ENCODE results near the gene GFOD1.

Gene GFOD1

GRCh38 chr6:13365320-13365719, 122.1 kb downstream of the GFOD1 start:
- no peak for TF ChIP-seq CTCF (IDR thresholded peaks at IDR 0.05)
- Histone ChIP-seq H3K9ac (no peak overlapping the region), H3K4me1 (no peaks in the 10 kb centered on the region), H3K4me2 (ENCODE audit: low read length) (no peak overlapping the region), H3K27ac (no peak overlapping the region), H3K4me3 (ENCODE audit: low read depth, low read length) (no peak overlapping the region), H3K27me3 (ENCODE audit: control insufficient read depth, insufficient read depth, low read length) (no peaks in the 10 kb centered on the region), H3K36me3 (ENCODE audit: control insufficient read depth, insufficient read depth, low read length) (no peaks in the 10 kb centered on the region), H3K9me3 (ENCODE audit: control insufficient read depth, low read length) (no peaks in the 10 kb centered on the region), H3K79me2 (no peaks in the 10 kb centered on the region), H2AFZ (no peak overlapping the region)

GRCh38 chr6:13364842-13365241, 122.6 kb downstream of the GFOD1 start:
- no peak for TF ChIP-seq CTCF (IDR thresholded peaks at IDR 0.05)
- Histone ChIP-seq H3K27me3 (ENCODE audit: control insufficient read depth, insufficient read depth, low read length) (no peaks in the 10 kb centered on the region), H3K27ac (no peak overlapping the region), H3K9me3 (ENCODE audit: control insufficient read depth, low read length) (no peaks in the 10 kb centered on the region), H3K4me1 (no peaks in the 10 kb centered on the region), H2AFZ (no peak overlapping the region), H3K79me2 (no peaks in the 10 kb centered on the region), H3K4me3 (ENCODE audit: low read depth, low read length) (no peak overlapping the region), H3K36me3 (ENCODE audit: control insufficient read depth, insufficient read depth, low read length) (no peaks in the 10 kb centered on the region), H3K9ac (no peak overlapping the region), H3K4me2 (ENCODE audit: low read length) (no peak overlapping the region)

- H3K4me3 ChIP-seq (ENCODE audit: low read depth, low read length), result no peak overlapping the region
- no peak overlapping the region for H3K4me2 ChIP-seq (ENCODE audit: low read length)
- TF ChIP-seq CTCF (IDR thresholded peaks at IDR 0.05), result no peak
- no peaks in the 10 kb centered on the region for H3K27me3 ChIP-seq (ENCODE audit: control insufficient read depth, insufficient read depth, low read length)
- H3K36me3 ChIP-seq (ENCODE audit: control insufficient read depth, insufficient read depth, low read length), result no peaks in the 10 kb centered on the region
- no peak overlapping the region for H3K9ac ChIP-seq
- H3K4me1 ChIP-seq, result no peaks in the 10 kb centered on the region
- H3K79me2 ChIP-seq, result no peaks in the 10 kb centered on the region
- no peaks in the 10 kb centered on the region for H3K9me3 ChIP-seq (ENCODE audit: control insufficient read depth, low read length)
- no peak overlapping the region for H3K27ac ChIP-seq
- H2AFZ ChIP-seq, result no peak overlapping the region
Observed at GRCh38 chr6:13362412-13362811, 125.0 kb downstream of the GFOD1 start.

- Histone ChIP-seq H3K79me2 (no peaks in the 10 kb centered on the region), H3K4me1 (peaks cover 5% of the 10 kb centered on the region), H3K9ac (no peak overlapping the region), H3K4me3 (ENCODE audit: low read depth, low read length) (no peak overlapping the region), H3K36me3 (ENCODE audit: control insufficient read depth, insufficient read depth, low read length) (no peaks in the 10 kb centered on the region), H3K27me3 (ENCODE audit: control insufficient read depth, insufficient read depth, low read length) (no peaks in the 10 kb centered on the region), H3K9me3 (ENCODE audit: control insufficient read depth, low read length) (no peaks in the 10 kb centered on the region), H2AFZ (no peak overlapping the region), H3K4me2 (ENCODE audit: low read length) (no peak overlapping the region), H3K27ac (no peak overlapping the region)
- TF ChIP-seq CTCF (IDR thresholded peaks at IDR 0.05), result no peak
Observed at GRCh38 chr6:13360671-13361540, 126.5 kb downstream of the GFOD1 start.

- Histone ChIP-seq H3K9ac (no peak overlapping the region), H3K4me1 (peaks cover 15% of the 10 kb centered on the region), H3K9me3 (ENCODE audit: control insufficient read depth, low read length) (no peaks in the 10 kb centered on the region), H3K27ac (no peak overlapping the region), H3K27me3 (ENCODE audit: control insufficient read depth, insufficient read depth, low read length) (no peaks in the 10 kb centered on the region), H3K4me3 (ENCODE audit: low read depth, low read length) (no peak overlapping the region), H3K36me3 (ENCODE audit: control insufficient read depth, insufficient read depth, low read length) (no peaks in the 10 kb centered on the region), H3K79me2 (no peaks in the 10 kb centered on the region), H3K4me2 (ENCODE audit: low read length) (no peak overlapping the region), H2AFZ (no peak overlapping the region)
- TF ChIP-seq CTCF (IDR thresholded peaks at IDR 0.05), result no peak
Observed at GRCh38 chr6:13359287-13359686, 128.1 kb downstream of the GFOD1 start.
